Sigmoid colon (tissue), 4 donors: ENCODE results near the gene CIZ1.

Source experiments
- POLR2A ChIP-seq, 2 donors: fragments of 450-650 bp; IDR thresholded peaks; one replicate each; pipeline ENCODE4 v1.6.1; 2016; ENCODE audit warnings: antibody characterized with exemption in 2 of 2, mild to moderate bottlenecking in 2 of 2, moderate library complexity in 2 of 2
- POLR2AphosphoS5 ChIP-seq, 4 donors: sonication (generic); formaldehyde crosslinking; IDR thresholded peaks; one replicate each; pipeline ENCODE4 v1.6.1; 2017; ENCODE audit warnings: antibody characterized with exemption in 4 of 4
- TF ChIP-seq, protein P1 (sequence below), 4 experiments: fragments of 450-650 bp in 3 of 4; fragments of 200-600 bp in 1 of 4; IDR thresholded peaks; one replicate each; pipeline ENCODE4 v1.5.1; 2016 to 2019; ENCODE audit warnings: antibody characterized with exemption in 4 of 4, mild to moderate bottlenecking in 3 of 4, moderate library complexity in 2 of 4

- TF ChIP-seq, protein P1, sequence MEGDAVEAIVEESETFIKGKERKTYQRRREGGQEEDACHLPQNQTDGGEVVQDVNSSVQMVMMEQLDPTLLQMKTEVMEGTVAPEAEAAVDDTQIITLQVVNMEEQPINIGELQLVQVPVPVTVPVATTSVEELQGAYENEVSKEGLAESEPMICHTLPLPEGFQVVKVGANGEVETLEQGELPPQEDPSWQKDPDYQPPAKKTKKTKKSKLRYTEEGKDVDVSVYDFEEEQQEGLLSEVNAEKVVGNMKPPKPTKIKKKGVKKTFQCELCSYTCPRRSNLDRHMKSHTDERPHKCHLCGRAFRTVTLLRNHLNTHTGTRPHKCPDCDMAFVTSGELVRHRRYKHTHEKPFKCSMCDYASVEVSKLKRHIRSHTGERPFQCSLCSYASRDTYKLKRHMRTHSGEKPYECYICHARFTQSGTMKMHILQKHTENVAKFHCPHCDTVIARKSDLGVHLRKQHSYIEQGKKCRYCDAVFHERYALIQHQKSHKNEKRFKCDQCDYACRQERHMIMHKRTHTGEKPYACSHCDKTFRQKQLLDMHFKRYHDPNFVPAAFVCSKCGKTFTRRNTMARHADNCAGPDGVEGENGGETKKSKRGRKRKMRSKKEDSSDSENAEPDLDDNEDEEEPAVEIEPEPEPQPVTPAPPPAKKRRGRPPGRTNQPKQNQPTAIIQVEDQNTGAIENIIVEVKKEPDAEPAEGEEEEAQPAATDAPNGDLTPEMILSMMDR (IDR thresholded peaks at IDR 0.05): no peak
- TF ChIP-seq POLR2A (IDR thresholded peaks at IDR 0.05) (no peak), POLR2AphosphoS5 (IDR thresholded peaks at IDR 0.05) (no peak)
Observed at GRCh38 chr9:128208946-128209669, 17.7 kb upstream of the CIZ1 start.
